GM18909 (cell line): ENCODE results near the gene HS6ST3.

Experiments
- ATAC-seq: cut with Tn5 transposase; IDR thresholded peaks from one replicate; pipeline ENCODE4 v1.9.1; 2021; ENCODE audit warnings: mild to moderate bottlenecking; ENCODE audit not compliant: unreplicated experiment, poor library complexity

HS6ST3 gene

GRCh38 chr13:96193728-96194310, 103.9 kb downstream of the HS6ST3 start:
- no peak for ATAC-seq

DNA sequence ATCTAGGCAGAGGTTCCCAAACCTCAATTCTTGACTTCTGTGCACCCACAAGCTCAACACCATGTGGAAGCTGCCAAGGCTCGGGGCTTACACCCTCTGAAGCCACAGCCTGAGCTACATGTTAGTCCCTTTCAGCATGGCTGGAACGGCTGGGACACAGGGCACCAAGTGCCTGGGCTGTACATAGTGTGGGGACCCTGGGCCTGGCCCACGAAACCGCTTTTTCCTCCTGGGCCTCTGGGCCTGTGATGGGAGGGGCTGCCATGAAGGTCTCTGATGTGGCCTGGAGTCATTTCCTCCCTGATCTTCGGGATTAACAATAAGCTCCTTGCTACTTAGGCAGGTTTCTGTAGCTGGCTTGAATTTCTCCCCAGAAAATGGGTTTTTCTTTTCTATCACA, 108.1 kb downstream of the HS6ST3 start:
- ATAC-seq, result no peak

DNA sequence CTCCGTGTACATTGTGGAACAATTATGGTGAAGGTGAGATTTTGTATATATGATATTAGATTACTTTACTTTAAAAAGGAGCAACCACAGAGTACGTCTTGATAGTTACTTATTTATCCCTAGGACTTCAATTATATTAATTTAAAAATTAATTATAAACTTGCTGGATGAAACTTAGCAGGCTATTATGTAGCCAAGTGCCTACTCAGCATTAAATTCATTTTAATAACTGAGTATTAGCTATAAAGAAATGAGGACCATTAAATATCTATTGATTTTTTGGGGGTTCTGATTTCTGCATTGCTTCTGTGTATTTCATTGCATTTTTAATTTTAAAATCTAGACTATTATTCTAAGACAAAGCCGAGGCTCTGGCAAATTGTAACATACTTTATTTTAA, 109.4 kb downstream of the HS6ST3 start:
- no peak for ATAC-seq

DNA sequence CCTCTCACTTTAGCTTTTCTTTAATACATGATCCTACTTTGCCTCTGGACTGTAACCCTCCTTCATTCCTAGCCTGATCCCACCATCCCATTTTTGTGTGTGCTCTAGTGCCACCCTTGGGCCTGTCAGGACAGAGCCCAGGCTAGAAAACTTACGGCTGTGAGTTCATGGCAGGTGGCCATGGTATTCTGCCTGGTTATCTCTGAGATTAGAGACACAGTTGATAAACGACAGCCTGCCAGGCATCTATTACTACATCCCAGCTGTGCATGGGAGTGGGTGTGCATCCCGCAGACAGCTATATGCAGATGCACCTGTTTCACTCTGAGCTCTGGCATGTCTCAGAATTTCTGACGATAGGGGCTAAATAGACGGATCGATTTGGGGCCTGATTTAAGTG, 110.9 kb downstream of the HS6ST3 start:
- ATAC-seq, result no peak

DNA sequence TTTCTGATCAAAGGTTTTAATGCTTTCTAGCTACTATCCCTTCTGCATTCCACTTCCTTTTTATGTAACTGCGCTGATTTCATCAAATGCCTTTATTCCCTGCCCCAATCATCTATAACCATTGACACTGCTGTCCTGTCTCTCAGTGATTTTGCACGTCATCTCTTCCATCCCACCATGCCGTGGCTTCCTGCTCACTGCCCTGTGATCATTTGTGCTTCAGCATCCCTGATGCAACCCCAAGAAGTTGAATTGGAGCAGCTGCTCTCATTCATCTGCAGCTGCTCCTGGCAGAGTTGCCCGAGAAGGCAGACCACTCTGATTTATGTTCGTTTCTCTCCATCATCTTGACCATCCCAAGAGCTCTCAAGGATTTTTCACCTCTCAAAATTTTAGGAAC, 112.4 kb downstream of the HS6ST3 start:
- no peak for ATAC-seq

DNA sequence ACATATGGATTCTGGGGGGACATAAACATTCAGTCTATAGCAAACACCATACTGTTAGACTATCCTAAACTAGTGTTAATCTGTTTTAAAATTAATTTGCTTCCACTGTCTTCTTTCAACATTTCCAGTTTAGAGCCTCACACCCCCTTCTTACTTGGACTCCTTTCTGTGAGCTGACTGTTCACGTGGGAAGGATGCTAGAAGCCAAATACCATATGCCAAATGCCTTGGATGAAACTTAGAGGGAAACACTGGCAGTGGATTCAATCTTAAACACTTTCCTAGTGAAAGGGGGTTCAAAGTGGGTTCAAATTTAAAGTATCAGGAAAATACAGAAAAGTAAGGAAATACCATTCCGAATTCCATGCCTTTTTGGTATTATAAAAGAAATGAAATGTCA, 113.6 kb downstream of the HS6ST3 start:
- ATAC-seq, result no peak

DNA sequence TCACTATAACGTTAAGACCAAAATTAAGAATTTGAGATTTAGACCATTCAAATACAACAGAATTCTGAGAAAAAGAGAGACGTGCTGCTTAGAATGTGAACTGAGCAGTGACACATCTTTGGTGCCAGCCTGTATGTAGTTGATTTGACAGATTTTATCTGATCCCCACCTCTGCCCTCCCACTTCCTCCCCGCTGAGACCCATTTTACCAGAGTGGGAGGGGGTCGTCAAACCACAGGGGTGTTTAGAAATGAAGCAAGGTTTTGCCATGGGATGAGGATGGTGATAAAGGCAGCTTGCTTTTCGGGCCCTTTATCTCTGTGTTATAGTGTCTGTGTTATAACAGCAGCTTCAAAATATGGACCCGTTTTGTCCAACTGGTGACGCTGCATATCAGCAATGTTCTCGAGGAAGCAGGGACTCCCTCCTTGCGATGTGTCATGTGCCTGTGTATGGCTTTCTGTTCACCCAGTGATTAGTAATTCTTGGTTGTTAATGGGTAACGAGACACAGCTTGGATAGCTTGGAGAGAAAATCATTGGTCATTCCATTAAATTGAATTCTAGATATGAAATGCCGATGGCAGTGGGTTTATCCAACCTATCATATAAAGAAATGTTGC, 125.0 kb downstream of the HS6ST3 start:
- ATAC-seq, result no peak

DNA sequence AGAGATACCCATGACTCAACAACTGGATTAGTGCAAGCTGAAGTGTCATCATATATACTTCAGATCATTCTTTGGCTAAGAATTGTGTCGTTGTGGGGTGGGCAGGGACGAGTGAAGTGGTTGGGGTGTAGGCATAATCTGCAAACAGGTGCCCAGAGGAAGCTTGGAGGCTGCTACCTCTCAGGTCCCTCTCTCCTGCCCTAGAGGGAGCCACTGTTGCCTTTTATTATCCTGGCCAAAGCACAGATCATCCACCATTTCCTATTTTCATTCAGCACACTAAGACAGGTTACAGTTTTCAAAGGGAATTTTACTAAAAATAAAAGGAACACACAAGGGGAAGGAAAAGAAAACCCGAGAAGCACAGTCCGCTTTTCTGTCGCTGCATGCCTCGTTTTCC, 126.6 kb downstream of the HS6ST3 start:
- no peak for ATAC-seq

DNA sequence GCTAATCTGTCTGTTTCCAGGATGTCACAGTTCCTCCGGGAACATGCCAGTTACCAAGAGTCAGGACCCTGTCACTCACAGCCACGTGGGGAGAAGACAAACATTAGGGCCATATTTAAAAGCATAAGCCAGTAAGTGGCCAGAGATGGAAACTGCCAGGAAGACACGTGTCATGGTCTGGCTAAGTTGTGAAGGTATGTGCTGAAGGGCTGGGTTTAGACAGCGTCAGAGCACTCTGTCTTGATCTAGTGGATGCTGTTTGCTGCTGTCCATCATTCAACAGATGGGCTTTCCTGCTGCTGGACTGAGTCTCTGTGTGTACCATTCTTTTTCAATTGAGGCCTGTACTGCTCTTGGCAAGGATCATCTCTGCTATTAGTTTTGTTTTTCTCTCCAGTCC, 128.6 kb downstream of the HS6ST3 start:
- ATAC-seq, result no peak

DNA sequence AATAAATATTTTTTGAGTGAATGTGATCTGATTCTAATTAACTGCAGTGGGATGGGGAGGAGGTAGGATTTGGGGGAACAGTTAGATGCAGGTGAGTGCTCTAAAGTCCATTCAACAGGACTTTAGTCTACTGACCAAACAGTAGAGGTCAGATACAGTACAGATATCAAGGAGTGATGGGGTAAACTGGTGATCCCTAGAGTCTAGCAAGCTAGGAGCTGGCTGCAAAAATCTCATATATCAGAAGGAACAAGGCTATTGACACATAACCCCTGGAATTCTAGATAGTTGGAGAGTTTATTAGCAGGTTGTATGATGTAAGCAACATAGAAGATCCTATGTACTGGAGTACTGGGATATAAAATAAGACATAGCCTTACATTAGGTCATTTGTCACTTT, 131.6 kb downstream of the HS6ST3 start:
- no peak for ATAC-seq

DNA sequence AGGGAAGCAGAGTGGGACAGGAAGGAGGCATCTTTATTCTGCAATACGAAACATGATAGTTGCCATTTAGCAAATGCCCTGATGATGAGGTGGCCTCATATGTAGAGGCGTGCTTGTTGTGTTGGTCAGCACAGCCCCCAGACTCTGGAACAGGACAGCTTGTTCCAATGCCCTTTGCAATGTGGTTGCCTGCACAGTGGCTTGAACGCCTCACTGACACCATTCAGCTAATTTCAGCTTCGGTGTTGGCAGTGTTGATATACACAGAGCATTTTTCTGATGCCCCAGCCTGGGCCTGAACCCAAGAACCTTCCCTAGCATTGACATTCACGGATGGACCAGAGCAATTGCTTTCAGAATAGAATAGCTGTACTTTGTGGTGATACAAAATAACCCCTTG, 133.3 kb downstream of the HS6ST3 start:
- no peak for ATAC-seq

- peak; percentile 83 for ATAC-seq
These were observed 139.4 kb downstream of the HS6ST3 start for GRCh38 chr13:96229356-96229755.

DNA sequence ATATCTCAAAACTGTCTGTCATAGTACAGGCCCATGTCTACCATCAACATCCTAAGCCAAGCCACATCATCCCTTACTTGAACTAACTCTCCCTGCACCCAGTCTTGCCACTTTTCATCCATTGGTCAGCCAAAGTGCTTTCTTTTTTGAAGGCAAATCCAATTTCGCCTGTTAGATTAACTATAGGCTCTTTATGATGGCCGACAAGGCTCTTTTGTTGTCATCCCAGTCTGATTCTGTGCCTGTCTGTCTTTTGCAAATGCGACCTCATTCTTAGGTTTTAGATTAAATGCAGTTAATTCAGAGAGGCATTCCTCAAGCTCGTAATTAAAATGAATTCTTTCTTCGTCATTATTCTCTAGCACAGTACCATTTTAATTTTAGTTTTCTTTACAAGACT, 148.3 kb downstream of the HS6ST3 start:
- no peak for ATAC-seq

GRCh38 chr13:96238861-96239260, 149.0 kb downstream of the HS6ST3 start:
- ATAC-seq, result no peak

DNA sequence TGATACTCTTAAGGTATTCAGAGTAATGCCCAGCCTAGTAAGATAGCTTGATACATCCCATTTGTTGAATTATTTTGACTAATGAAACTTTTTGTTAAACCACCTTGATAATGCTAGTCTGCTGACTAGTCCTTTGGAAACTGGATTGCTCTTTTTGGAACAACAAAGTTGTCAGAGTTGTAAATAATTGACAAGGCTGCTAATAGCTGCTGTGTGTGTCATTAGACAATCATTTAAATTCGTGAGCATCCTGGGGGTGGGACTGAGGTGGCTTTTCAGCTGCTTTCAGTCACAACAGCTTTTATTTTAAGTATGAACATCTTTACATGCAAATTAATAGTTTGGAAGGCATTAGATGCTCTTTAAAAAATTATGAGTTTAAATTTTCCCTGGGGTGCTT, 153.5 kb downstream of the HS6ST3 start:
- no peak for ATAC-seq

- no peak for ATAC-seq
These were observed 158.2 kb downstream of the HS6ST3 start for GRCh38 chr13:96248103-96248502.

- ATAC-seq, result no peak
These were observed 159.1 kb downstream of the HS6ST3 start for GRCh38 chr13:96248996-96249395.

DNA sequence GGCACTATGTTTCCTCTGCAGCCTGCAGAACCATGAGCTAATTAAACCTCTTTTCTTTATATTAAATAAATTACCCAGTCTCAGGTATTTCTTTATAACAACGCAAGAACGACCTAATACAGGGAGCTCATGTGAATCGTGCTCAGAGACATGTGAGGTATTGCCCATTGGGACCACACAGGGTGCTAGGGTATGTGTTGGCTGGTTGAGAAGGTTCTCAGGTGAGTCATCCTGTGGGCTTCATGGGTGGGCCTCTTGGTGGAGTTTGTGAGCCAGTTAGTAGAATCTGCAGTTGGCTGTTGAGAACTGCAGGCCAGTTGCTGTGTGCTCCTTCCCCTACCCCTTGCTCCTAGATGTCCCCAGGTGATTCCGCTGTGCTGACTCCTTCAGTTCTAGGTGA, 163.0 kb downstream of the HS6ST3 start:
- no peak for ATAC-seq

DNA sequence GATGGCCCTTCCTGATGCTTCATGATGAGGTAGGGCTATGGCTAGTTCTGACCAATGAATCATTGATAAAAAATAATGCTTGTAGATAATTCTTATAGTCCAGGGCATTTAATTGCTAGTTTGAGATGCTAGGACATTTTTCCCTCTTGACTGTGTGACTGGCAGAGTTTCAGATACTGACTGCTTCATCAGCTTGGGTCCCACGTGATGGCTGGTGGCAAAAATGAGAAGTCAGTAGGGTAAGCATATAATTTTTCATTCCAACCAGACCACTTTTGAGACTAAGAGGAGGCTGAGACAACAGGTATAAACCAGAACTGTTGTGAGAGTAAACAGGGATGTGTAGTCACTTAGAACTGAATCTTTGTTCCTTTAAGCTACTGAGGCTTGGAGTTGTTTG, 183.3 kb downstream of the HS6ST3 start:
- ATAC-seq, result no peak

DNA sequence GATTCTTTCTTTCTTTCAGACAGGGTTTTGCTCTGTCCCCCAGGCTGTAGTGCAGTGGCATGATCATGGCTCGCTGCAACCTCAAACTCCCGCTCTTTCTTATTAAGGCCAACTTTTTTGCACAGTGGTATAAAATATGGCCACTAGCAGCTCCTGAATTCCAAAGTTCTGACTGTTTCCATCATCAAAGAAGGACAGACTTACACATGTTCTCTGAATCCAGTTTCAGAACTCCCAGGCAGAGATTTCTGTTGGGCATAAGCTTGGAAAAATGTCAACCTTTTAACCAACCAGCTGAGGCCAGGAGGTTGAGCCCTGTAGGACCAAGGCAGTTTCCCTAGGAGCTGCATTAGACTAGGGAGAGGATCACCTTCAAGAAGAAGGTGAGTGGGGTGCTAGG, 184.1 kb downstream of the HS6ST3 start:
- no peak for ATAC-seq

DNA sequence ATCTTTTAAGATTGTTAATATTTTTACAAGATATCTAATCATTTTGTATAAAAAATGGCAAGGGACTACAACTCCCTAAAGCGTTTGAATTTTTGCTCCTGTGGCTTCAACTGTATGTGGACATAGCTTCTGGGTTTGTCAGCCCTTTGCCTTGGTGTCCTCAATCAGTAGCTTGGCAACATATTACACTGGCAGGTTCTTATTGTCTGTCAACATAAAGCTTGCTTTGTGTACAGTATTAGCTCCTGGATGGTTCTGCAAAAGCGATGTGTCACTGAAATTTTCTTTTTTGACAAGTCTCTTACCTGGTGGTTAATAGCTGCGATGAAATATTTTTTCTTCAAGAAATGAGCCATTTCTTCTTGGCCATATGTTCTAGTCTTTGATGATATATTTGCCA, 190.0 kb downstream of the HS6ST3 start:
- no peak for ATAC-seq

DNA sequence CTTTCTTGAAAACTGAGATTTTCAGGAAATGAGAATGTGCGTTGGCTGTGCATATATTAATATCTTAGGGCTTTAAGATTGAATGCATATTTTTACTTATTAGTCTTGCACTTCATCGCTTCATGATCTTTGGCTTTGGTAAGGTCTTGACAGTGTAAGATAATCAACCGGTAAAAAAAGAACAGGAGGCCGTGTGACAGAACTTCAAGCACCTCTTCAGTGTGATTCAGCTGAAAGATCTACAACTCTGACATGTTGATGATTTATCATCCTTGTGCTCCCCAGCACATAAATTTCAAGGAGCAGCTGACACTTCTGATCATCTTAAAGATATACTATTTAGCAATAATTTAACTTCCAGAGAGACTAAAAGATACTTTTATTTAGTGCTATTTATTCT, 195.1 kb downstream of the HS6ST3 start:
- ATAC-seq, result no peak

GRCh38 chr13:96285729-96286128, 195.8 kb downstream of the HS6ST3 start:
- ATAC-seq, result no peak
